Muscle layer of duodenum (tissue), 2 donors: Measurements from ENCODE around the gene SNX20.

Source experiments
- H3K27ac ChIP-seq: one replicate; pipeline ENCODE4 v1.7.0; 2013; ENCODE audit warnings: mild to moderate bottlenecking, low read length
- H3K27me3 ChIP-seq: one replicate; pipeline ENCODE4 v1.7.0; 2013; ENCODE audit warnings: low read depth, mild to moderate bottlenecking, control low read depth, low read length
- H3K36me3 ChIP-seq, 2 donors: one replicate each; pipeline ENCODE4 v1.7.0; 2013; ENCODE audit warnings: low read length in 2 of 2, control low read depth in 1 of 2, mild to moderate bottlenecking in 1 of 2; ENCODE audit not compliant: insufficient read depth in 2 of 2, control insufficient read depth in 1 of 2
- H3K4me1 ChIP-seq, 2 donors: one replicate each; pipeline ENCODE4 v1.7.0; 2013; ENCODE audit warnings: low read length in 2 of 2, mild to moderate bottlenecking in 2 of 2, control low read depth in 1 of 2, moderate library complexity in 1 of 2; ENCODE audit not compliant: insufficient read depth in 2 of 2, control insufficient read depth in 1 of 2
- H3K4me3 ChIP-seq, 2 donors: one replicate each; pipeline ENCODE4 v1.7.0; 2013; ENCODE audit warnings: low read length in 2 of 2, low read depth in 1 of 2, mild to moderate bottlenecking in 1 of 2
- H3K9me3 ChIP-seq, 2 donors: one replicate each; pipeline ENCODE4 v1.7.0; 2013; ENCODE audit warnings: low read length in 2 of 2, control low read depth in 1 of 2, mild to moderate bottlenecking in 1 of 2; ENCODE audit not compliant: control insufficient read depth in 1 of 2
- donor health status: healthy.

Gene SNX20

DNA sequence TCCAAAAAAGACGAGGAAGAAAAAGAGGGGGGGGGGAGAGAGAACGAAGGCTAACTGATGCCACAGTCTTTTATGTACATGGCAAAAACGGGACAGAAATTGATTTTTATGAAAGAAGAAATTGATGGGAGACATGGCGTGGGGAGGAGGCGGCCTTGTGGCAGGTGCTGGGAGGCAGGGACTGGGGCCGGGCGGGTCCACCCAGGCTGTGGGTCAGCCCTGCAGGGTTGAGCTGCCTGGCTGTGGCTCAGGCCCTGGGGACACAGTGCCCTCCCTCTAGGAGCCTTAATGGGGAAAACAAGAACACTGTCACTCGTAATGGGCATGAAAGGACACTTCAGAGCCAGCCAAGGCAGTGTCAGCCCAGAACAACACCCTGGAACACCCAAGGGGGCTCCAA is 34.8 kb downstream of the SNX20 start:
- Histone ChIP-seq H3K27me3 (no peaks in the 10 kb centered on the region), H3K36me3 (peaks cover 0 to 8% of the 10 kb centered on the region in 2 donors), H3K9me3 (no peaks in the 10 kb centered on the region), H3K27ac (no peak overlapping the region), H3K4me3 (no peak overlapping the region), H3K4me1 (no peaks in the 10 kb centered on the region)

GRCh38 chr16:50645563-50646220 is 35.4 kb downstream of the SNX20 start:
- Histone ChIP-seq H3K27me3 (no peaks in the 10 kb centered on the region), H3K4me1 (no peaks in the 10 kb centered on the region), H3K27ac (no peak overlapping the region), H3K9me3 (no peaks in the 10 kb centered on the region), H3K4me3 (no peak overlapping the region), H3K36me3 (peaks cover 0 to 8% of the 10 kb centered on the region in 2 donors)

GRCh38 chr16:50644729-50645128 is 36.4 kb downstream of the SNX20 start:
- no peaks in the 10 kb centered on the region for H3K9me3 ChIP-seq
- no peaks in the 10 kb centered on the region for H3K4me1 ChIP-seq
- no peaks in the 10 kb centered on the region for H3K27me3 ChIP-seq
- peaks cover 0 to 8% of the 10 kb centered on the region in 2 donors for H3K36me3 ChIP-seq
- H3K4me3 ChIP-seq: no peak overlapping the region
- no peak overlapping the region for H3K27ac ChIP-seq

GRCh38 chr16:50644245-50644644 is 36.9 kb downstream of the SNX20 start:
- Histone ChIP-seq H3K36me3 (peaks cover 0 to 6% of the 10 kb centered on the region in 2 donors), H3K9me3 (no peaks in the 10 kb centered on the region), H3K27me3 (no peaks in the 10 kb centered on the region), H3K4me3 (no peak overlapping the region), H3K4me1 (no peaks in the 10 kb centered on the region), H3K27ac (no peak overlapping the region)

- Histone ChIP-seq H3K4me1 (no peaks in the 10 kb centered on the region), H3K27me3 (no peaks in the 10 kb centered on the region), H3K4me3 (no peak overlapping the region), H3K9me3 (no peaks in the 10 kb centered on the region), H3K27ac (no peak overlapping the region), H3K36me3 (peaks cover 0 to 2% of the 10 kb centered on the region in 2 donors)
Measured at GRCh38 chr16:50643192-50643591, 37.9 kb downstream of the SNX20 start.

DNA sequence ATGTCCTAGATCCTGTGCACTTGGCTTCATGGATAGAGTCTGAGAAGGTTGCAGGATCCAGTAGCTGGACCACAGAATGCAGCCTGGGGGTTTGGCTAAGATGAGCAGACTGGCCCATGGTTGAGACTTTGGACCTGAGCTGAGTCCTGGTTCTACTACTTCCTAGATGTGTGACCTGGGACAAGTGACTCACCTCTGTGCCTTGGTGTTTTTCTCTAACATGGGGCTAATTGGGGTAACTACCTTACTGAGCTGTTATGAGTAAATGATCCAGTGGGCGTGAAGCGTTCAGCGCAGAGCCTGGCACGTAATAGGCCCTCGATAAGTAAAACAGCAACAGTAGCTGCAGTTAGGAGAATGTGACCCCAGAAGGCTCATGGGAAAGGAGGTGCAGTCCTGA is 38.8 kb downstream of the SNX20 start:
- Histone ChIP-seq H3K9me3 (no peaks in the 10 kb centered on the region), H3K4me1 (no peaks in the 10 kb centered on the region), H3K27ac (no peak overlapping the region), H3K27me3 (no peaks in the 10 kb centered on the region), H3K4me3 (no peak overlapping the region), H3K36me3 (no peaks in the 10 kb centered on the region)

DNA sequence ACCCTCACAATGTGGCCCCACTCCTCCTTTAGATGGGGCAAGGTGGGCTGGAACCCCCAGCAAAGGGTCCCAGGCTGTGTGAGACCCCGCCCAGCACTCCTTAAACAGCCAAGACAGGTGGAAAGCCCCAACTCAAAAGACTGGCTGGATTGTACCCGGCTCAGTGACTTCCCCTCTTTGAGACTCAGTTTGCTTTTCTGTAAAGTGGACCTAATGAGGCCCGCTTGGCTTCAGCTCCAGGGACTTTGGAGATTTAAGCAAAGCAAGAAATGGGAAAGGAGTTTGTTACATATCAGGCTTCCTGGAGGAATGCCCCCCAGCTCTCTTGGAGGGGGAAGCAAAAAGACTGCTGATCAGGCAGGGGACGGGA is 39.3 kb downstream of the SNX20 start:
- Histone ChIP-seq H3K27ac (no peak overlapping the region), H3K9me3 (no peaks in the 10 kb centered on the region), H3K4me1 (no peaks in the 10 kb centered on the region), H3K4me3 (no peak overlapping the region), H3K36me3 (no peaks in the 10 kb centered on the region), H3K27me3 (no peaks in the 10 kb centered on the region)

GRCh38 chr16:50640919-50641817 is 39.9 kb downstream of the SNX20 start:
- Histone ChIP-seq H3K36me3 (no peaks in the 10 kb centered on the region), H3K9me3 (no peaks in the 10 kb centered on the region), H3K4me1 (no peaks in the 10 kb centered on the region), H3K27ac (no peak overlapping the region), H3K27me3 (no peaks in the 10 kb centered on the region), H3K4me3 (no peak overlapping the region)

GRCh38 chr16:50640391-50640790 is 40.7 kb downstream of the SNX20 start:
- Histone ChIP-seq H3K9me3 (no peaks in the 10 kb centered on the region), H3K27ac (no peak overlapping the region), H3K27me3 (no peaks in the 10 kb centered on the region), H3K36me3 (no peaks in the 10 kb centered on the region), H3K4me1 (no peaks in the 10 kb centered on the region), H3K4me3 (no peak overlapping the region)

GRCh38 chr16:50638816-50639670 is 42.1 kb downstream of the SNX20 start:
- Histone ChIP-seq H3K9me3 (no peaks in the 10 kb centered on the region), H3K4me3 (no peak overlapping the region), H3K36me3 (no peaks in the 10 kb centered on the region), H3K27ac (no peak overlapping the region), H3K27me3 (no peaks in the 10 kb centered on the region), H3K4me1 (no peaks in the 10 kb centered on the region)
